Measurements from ENCODE around the gene RPS6KL1.
"Not testable (repeated sequence)": the region's sequence is repeated elsewhere in the genome, so short reads cannot be mapped to it uniquely, and the experiment has no call there.

The RPS6KL1 gene

GRCh38 chr14:74932401-74932901 is 9.4 kb upstream of the RPS6KL1 start:
- POLR2A ChIA-PET, result interaction anchor here (1.2 to 2.1 kb wide), 2 partner anchors 9 to 19 kb away, joined by 4 to 8 read pairs; partner anchors contain the start of gene RPS6KL1

DNA sequence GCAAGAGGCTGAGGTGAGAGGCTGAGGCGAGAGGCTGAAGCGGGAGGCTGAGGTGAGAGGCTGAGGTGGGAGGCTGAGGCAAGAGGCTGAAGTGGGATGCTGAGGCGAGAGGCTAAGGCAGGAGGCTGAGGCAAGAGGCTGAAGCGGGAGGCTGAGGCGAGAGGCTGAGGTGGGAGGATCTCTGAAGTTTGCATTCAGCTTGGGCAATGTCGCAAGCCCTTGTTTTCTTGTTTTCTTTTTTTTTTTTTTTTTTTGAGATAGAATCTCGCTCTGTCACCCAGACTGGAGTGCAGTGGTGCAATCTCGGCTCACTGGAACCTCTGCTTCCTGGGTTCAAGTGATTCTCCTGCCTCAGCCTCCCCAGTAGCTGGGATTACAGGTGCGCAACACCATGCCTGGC is 8.7 kb upstream of the RPS6KL1 start:
- CTCF ChIA-PET, result interaction anchor here (1.0 kb wide), 1 partner anchor 156 kb away, joined by 4 read pairs; no protein-coding TSS in a partner anchor
- POLR2A ChIA-PET, result interaction anchor here (1.2 to 2.1 kb wide), 2 partner anchors 8 to 20 kb away, joined by 4 to 8 read pairs; partner anchors contain the start of gene RPS6KL1
- DNase-seq (ENCODE audit: extremely low spot score), result not testable (repeated sequence)

More at GRCh38 chr14:74932401-74932901, 9.4 kb upstream of the RPS6KL1 start:
- CTCF ChIA-PET, result no interaction called here
- DNase-seq (ENCODE audit: extremely low spot score), result no peak
- no peak for TF ChIP-seq ELF4 (IDR thresholded peaks at IDR 0.05)
- TF ChIP-seq ZNF384 (IDR thresholded peaks at IDR 0.05), result no peak
- TF ChIP-seq BHLHE40 (IDR thresholded peaks at IDR 0.05; ENCODE audit: borderline replicate concordance), result no peak
- TF ChIP-seq SP1 (IDR thresholded peaks at IDR 0.05), result no peak
- no peak for TF ChIP-seq CTBP1 (IDR thresholded peaks at IDR 0.05; ENCODE audit: borderline replicate concordance)
- no peak for TF ChIP-seq FOXK2 (IDR thresholded peaks at IDR 0.05)
- no peak for TF ChIP-seq HDGF (IDR thresholded peaks at IDR 0.05; ENCODE audit: borderline replicate concordance)

GRCh38 chr14:74929242-74929641 is 6.2 kb upstream of the RPS6KL1 start:
- ChIA-PET POLR2A (no interaction called here), CTCF (interaction anchor here (1.7 kb wide), 1 partner anchor 23 kb away, joined by 5 read pairs; no protein-coding TSS in a partner anchor)
- TF ChIP-seq SP1 (IDR thresholded peaks at IDR 0.05), result no peak
- TF ChIP-seq NFRKB (IDR thresholded peaks at IDR 0.05), result no peak
- TF ChIP-seq L3MBTL2 (conservative IDR thresholded peaks at IDR 0.05), result no peak
- no peak for TF ChIP-seq ZNF384 (IDR thresholded peaks at IDR 0.05)
- TF ChIP-seq BHLHE40 (IDR thresholded peaks at IDR 0.05; ENCODE audit: borderline replicate concordance), result no peak
- TF ChIP-seq FOXA1 (IDR thresholded peaks at IDR 0.05), result no peak
- no peak for TF ChIP-seq HDGF (IDR thresholded peaks at IDR 0.05; ENCODE audit: borderline replicate concordance)
- TF ChIP-seq SUZ12 (IDR thresholded peaks at IDR 0.05), result no peak
- no peak for TF ChIP-seq FOXM1 (IDR thresholded peaks at IDR 0.05; ENCODE audit: borderline replicate concordance)
- no peak for TF ChIP-seq FOXK2 (IDR thresholded peaks at IDR 0.05)
- no peak for DNase-seq (ENCODE audit: extremely low spot score)

DNA sequence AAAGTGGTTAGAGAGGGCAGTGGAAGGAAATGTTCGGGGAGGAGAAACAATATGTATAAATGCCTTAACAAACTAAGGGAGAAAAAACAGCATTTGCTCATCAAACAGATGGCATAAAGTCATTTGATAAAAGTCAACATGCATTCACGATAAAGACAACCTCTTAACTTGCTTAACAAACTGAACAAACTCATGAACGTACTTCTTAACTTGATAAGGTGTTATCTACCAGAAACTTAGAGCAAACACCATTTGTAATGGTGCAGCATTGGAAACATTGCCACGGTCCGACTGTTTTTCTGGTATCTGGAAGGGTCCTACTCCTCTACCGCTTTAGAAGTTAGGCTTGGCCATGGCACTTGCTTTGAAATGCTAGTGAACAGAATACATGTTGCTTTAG is 4.2 kb upstream of the RPS6KL1 start:
- TF ChIP-seq FOXK2 (IDR thresholded peaks at IDR 0.05) (no peak), HDGF (IDR thresholded peaks at IDR 0.05; ENCODE audit: borderline replicate concordance) (no peak), TARDBP (IDR thresholded peaks at IDR 0.05) (no peak), L3MBTL2 (conservative IDR thresholded peaks at IDR 0.05) (no peak), SP1 (IDR thresholded peaks at IDR 0.05) (no peak), CTBP1 (IDR thresholded peaks at IDR 0.05; ENCODE audit: borderline replicate concordance) (no peak), NFRKB (IDR thresholded peaks at IDR 0.05) (no peak), LEF1 (IDR thresholded peaks at IDR 0.05; ENCODE audit: borderline replicate concordance) (no peak), ARNT (IDR thresholded peaks at IDR 0.05) (no peak), FOXM1 (IDR thresholded peaks at IDR 0.05; ENCODE audit: borderline replicate concordance) (no peak), ELF4 (IDR thresholded peaks at IDR 0.05) (no peak)
- DNase-seq (ENCODE audit: extremely low spot score), result no peak
- POLR2A ChIA-PET, result no interaction called here
- CTCF ChIA-PET, result no interaction called here

DNA sequence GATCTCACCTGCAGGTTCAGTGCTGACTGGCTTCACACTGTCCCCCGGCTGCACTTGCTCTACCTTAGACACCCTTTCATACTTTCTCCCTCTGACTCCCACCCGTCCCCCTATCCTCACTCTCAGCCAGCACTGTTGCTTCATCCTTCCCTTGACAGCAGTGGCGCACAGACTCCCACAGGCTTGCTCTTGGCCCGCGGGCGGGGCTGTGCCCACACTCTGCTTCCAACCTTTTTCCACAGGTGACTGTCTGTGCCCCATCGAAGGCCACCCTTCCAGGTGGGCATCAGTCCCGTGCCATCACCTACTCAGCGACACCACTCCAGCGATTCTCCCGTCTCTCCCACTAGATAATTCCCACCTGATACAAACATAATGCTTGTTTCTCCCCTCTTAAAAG is 1.0 kb upstream of the RPS6KL1 start:
- no peak for DNase-seq (ENCODE audit: extremely low spot score)
- POLR2A ChIA-PET, result interaction anchor here (1.3 to 2.5 kb wide), 7 partner anchors 8 to 139 kb away, joined by 4 to 16 read pairs (median 8); partner anchors contain the start of genes ACYP1 and PGF
- TF ChIP-seq FOXM1 (IDR thresholded peaks at IDR 0.05; ENCODE audit: borderline replicate concordance), result no peak
- no peak for TF ChIP-seq LEF1 (IDR thresholded peaks at IDR 0.05; ENCODE audit: borderline replicate concordance)
- no peak for TF ChIP-seq ZNF384 (IDR thresholded peaks at IDR 0.05)
- TF ChIP-seq L3MBTL2 (conservative IDR thresholded peaks at IDR 0.05), result no peak
- TF ChIP-seq, protein P1, sequence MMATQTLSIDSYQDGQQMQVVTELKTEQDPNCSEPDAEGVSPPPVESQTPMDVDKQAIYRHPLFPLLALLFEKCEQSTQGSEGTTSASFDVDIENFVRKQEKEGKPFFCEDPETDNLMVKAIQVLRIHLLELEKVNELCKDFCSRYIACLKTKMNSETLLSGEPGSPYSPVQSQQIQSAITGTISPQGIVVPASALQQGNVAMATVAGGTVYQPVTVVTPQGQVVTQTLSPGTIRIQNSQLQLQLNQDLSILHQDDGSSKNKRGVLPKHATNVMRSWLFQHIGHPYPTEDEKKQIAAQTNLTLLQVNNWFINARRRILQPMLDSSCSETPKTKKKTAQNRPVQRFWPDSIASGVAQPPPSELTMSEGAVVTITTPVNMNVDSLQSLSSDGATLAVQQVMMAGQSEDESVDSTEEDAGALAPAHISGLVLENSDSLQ (IDR thresholded peaks at IDR 0.05), result no peak
- TF ChIP-seq NFRKB (IDR thresholded peaks at IDR 0.05), result no peak
- TF ChIP-seq FOXA1 (IDR thresholded peaks at IDR 0.05), result no peak
- TF ChIP-seq HDGF (IDR thresholded peaks at IDR 0.05; ENCODE audit: borderline replicate concordance), result no peak
- CTCF ChIA-PET, result interaction anchor here (2.6 to 2.9 kb wide), 2 partner anchors 19 to 63 kb away, joined by 15 to 16 read pairs; no protein-coding TSS in a partner anchor

DNA sequence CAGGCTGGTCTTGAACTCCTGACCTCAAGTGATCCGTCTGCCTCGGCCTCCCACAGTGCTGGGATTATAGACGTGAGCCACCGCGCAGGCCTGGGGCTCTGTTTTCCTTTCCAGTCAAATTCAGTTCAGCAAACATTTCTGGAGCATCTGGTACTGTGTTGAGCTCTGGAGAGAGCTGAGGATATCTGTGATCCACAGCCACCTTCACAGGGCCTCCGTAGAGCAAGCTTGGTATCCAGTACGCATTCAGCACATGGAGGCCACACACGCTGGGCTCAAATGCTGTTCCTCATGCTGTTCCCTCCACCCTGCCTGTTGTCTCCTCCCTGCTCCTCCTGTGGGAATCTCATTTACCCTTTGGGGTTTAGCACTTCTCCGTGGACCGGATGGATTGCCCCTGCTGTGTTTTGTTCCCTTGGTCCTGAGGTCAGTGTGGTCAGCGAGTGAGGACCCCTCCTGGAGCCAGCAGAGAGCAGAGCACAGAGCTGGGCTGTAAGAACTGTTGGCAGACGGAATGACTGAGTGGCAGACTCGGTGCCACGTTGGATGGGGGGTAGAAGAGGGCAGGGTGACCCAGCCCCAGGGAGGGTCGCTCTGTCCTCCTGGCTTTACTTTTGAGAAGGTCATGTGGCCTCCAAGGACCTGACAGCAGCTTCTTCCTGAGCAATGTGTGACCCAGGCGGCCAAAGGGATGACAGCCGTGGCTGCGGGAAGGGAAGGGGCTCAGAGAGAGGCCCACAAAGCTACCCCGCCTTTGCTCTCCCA is 891 bp downstream of the RPS6KL1 start:
- no peak for DNase-seq (ENCODE audit: extremely low spot score)
- CTCF ChIA-PET, result interaction anchor here (0.7 to 2.9 kb wide), 6 partner anchors 12 to 164 kb away, joined by 4 to 16 read pairs (median 4); no protein-coding TSS in a partner anchor
- POLR2A ChIA-PET, result interaction anchor here (0.9 to 2.5 kb wide), 11 partner anchors 11 to 147 kb away, joined by 4 to 16 read pairs (median 6); partner anchors contain the start of genes ACYP1, PGF and ZC2HC1C
- TF ChIP-seq SUZ12 (IDR thresholded peaks at IDR 0.05), result no peak
- no peak for TF ChIP-seq ZNF384 (IDR thresholded peaks at IDR 0.05)
- TF ChIP-seq, protein P1 (IDR thresholded peaks at IDR 0.05), result no peak
- no peak for TF ChIP-seq NFRKB (IDR thresholded peaks at IDR 0.05)
- no peak for TF ChIP-seq TARDBP (IDR thresholded peaks at IDR 0.05)
- TF ChIP-seq HDGF (IDR thresholded peaks at IDR 0.05; ENCODE audit: borderline replicate concordance), result no peak
- no peak for TF ChIP-seq BHLHE40 (IDR thresholded peaks at IDR 0.05; ENCODE audit: borderline replicate concordance)
